C4-2B (cell line): ENCODE data around the gene TBL2.
"Not testable (repeated sequence)": the region's sequence is repeated elsewhere in the genome, so short reads cannot be mapped to it uniquely, and the experiment has no call there.

Experiments used
- ZFX ChIP-seq: fragments of 450-650 bp; IDR thresholded peaks from 2 replicates; pipeline ENCODE4 v1.6.1; 2017
- TF ChIP-seq, protein P1 (sequence below): fragments of 450-650 bp; conservative IDR thresholded peaks from 2 replicates; pipeline ENCODE4 v1.5.1; 2017; ENCODE audit warnings: mild to moderate bottlenecking

DNA sequence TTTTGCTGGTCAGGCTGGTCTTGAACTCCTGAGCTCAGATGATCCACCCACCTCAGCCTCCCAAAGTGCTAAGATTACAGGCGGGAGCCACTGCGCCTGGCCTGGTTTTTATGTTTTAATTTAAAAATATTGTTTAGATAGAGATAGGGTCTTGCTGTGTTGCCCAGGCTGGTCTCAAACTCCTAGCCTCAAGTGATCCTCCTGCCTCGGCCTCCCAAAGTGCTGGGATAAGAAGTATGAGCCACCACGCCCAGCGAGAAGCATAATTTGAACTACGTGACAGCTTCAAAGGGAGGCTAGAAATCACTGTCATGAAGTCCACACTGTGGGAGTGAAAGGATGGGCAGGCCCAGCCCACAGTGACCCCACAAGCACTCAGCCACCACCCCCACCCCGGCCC, 42.5 kb downstream of the TBL2 start:
- TF ChIP-seq, protein P1, sequence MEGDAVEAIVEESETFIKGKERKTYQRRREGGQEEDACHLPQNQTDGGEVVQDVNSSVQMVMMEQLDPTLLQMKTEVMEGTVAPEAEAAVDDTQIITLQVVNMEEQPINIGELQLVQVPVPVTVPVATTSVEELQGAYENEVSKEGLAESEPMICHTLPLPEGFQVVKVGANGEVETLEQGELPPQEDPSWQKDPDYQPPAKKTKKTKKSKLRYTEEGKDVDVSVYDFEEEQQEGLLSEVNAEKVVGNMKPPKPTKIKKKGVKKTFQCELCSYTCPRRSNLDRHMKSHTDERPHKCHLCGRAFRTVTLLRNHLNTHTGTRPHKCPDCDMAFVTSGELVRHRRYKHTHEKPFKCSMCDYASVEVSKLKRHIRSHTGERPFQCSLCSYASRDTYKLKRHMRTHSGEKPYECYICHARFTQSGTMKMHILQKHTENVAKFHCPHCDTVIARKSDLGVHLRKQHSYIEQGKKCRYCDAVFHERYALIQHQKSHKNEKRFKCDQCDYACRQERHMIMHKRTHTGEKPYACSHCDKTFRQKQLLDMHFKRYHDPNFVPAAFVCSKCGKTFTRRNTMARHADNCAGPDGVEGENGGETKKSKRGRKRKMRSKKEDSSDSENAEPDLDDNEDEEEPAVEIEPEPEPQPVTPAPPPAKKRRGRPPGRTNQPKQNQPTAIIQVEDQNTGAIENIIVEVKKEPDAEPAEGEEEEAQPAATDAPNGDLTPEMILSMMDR: not testable (repeated sequence)
- not testable (repeated sequence) for TF ChIP-seq ZFX
